Neural cell (in vitro differentiated cells): ENCODE measurements around the gene C1orf50.

ENCODE experiments used
- EP300 ChIP-seq: fragments of 450-650 bp; conservative IDR thresholded peaks from 2 replicates; pipeline ENCODE4 v1.6.1; 2014; ENCODE audit warnings: antibody characterized with exemption, mild to moderate bottlenecking, moderate library complexity; ENCODE audit not compliant: poor library complexity, severe bottlenecking
- EZH2 ChIP-seq: fragments of 200-600, 300-800 bp; shearing (Covaris generic), sonication (generic); IDR thresholded peaks from 2 replicates; pipeline ENCODE4 v1.6.1; 2014; ENCODE audit warnings: antibody characterized with exemption, low read length, borderline replicate concordance, mild to moderate bottlenecking; ENCODE audit not compliant: insufficient read depth, poor library complexity, severe bottlenecking
- MXI1 ChIP-seq: fragments of 450-650 bp; conservative IDR thresholded peaks from 2 replicates; pipeline ENCODE4 v1.6.1; 2014; ENCODE audit warnings: antibody characterized with exemption, mild to moderate bottlenecking; ENCODE audit not compliant: poor library complexity, severe bottlenecking
- POLR2AphosphoS5 ChIP-seq: IDR thresholded peaks from 2 replicates; pipeline ENCODE4 v1.6.1; 2012
- TF ChIP-seq, protein P1 (sequence below): fragments of 450-650 bp; IDR thresholded peaks from 2 replicates; pipeline ENCODE4 v1.5.1; 2014; ENCODE audit warnings: antibody characterized with exemption, mild to moderate bottlenecking, moderate library complexity; ENCODE audit not compliant: poor library complexity, severe bottlenecking

DNA sequence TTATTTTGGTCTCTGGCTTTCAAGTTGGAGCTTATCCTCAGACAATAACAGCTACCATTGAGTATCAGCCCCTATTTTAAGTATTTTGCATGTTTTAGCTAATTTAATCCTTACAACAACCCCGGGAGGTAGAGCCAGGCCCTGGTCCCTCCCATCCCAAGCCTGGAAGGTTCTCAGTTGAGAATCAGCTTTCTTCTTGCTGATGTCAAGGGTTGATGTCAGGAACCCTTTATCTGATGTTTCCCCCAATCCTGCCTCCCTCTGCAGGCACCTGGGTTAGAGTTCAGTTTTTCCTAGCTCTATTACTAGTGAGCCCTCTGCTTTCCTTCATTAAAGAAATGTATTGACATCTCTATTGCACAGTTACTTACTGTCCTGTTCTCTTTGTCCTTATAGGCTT is 53.8 kb downstream of the C1orf50 start:
- TF ChIP-seq, protein P1, sequence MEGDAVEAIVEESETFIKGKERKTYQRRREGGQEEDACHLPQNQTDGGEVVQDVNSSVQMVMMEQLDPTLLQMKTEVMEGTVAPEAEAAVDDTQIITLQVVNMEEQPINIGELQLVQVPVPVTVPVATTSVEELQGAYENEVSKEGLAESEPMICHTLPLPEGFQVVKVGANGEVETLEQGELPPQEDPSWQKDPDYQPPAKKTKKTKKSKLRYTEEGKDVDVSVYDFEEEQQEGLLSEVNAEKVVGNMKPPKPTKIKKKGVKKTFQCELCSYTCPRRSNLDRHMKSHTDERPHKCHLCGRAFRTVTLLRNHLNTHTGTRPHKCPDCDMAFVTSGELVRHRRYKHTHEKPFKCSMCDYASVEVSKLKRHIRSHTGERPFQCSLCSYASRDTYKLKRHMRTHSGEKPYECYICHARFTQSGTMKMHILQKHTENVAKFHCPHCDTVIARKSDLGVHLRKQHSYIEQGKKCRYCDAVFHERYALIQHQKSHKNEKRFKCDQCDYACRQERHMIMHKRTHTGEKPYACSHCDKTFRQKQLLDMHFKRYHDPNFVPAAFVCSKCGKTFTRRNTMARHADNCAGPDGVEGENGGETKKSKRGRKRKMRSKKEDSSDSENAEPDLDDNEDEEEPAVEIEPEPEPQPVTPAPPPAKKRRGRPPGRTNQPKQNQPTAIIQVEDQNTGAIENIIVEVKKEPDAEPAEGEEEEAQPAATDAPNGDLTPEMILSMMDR, result no peak
- TF ChIP-seq EZH2 (no peak), EP300 (no peak), MXI1 (no peak), POLR2AphosphoS5 (no peak)
